ENCODE results near the gene PPM1L.

Gene PPM1L

DNA sequence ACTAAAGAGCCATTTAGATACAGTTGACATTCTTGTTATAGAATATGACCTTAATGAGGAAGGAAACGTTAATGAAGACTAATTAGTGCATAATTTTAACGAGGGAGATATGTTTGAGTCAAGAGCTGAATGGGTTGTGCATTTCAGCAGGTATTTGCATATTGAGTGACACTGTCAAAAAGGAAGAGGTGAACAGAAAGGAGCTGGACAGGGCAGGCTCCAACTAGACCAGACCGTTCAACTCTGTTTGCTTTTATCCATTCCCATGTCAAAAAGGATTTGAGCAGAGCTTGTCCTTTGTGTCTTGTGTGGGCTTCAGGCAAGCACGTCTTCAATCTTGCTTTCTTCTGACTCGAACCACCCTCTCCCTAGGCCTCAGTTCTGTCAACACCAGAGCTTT lies 308.4 kb downstream of the PPM1L start:
- no peaks in the 10 kb centered on the region for H3K36me3 ChIP-seq (ENCODE audit: insufficient read depth, low read length)
- H3K9me3 ChIP-seq (ENCODE audit: low read length): no peaks in the 10 kb centered on the region
- no peaks in the 10 kb centered on the region for H3K4me1 ChIP-seq (ENCODE audit: insufficient read depth, low read length)
- H3K27me3 ChIP-seq (ENCODE audit: control insufficient read depth in 1 of 2, insufficient read depth in 2 of 2, low read length in 2 of 2): no peaks in the 10 kb centered on the region
- H3K4me3 ChIP-seq (ENCODE audit: low read depth in 1 of 2, low read length in 2 of 2): no peak overlapping the region
- H3K9ac ChIP-seq (ENCODE audit: low read length): no peak overlapping the region
- H3K27ac ChIP-seq (ENCODE audit: low read depth, low read length): no peak overlapping the region

- Histone ChIP-seq H3K9ac (ENCODE audit: low read length) (no peak overlapping the region), H3K27ac (ENCODE audit: low read depth, low read length) (no peak overlapping the region), H3K27me3 (ENCODE audit: control insufficient read depth in 1 of 2, insufficient read depth in 2 of 2, low read length in 2 of 2) (no peaks in the 10 kb centered on the region), H3K4me1 (ENCODE audit: insufficient read depth, low read length) (no peaks in the 10 kb centered on the region), H3K4me3 (ENCODE audit: low read depth in 1 of 2, low read length in 2 of 2) (no peak overlapping the region), H3K36me3 (ENCODE audit: insufficient read depth, low read length) (no peaks in the 10 kb centered on the region), H3K9me3 (ENCODE audit: low read length) (no peaks in the 10 kb centered on the region)
These were observed 310.9 kb downstream of the PPM1L start for GRCh38 chr3:161066930-161067329.

GRCh38 chr3:161067335-161067734 lies 311.3 kb downstream of the PPM1L start:
- Histone ChIP-seq H3K36me3 (ENCODE audit: insufficient read depth, low read length) (no peaks in the 10 kb centered on the region), H3K4me3 (ENCODE audit: low read depth in 1 of 2, low read length in 2 of 2) (no peak overlapping the region), H3K27me3 (ENCODE audit: control insufficient read depth in 1 of 2, insufficient read depth in 2 of 2, low read length in 2 of 2) (no peaks in the 10 kb centered on the region), H3K9me3 (ENCODE audit: low read length) (no peaks in the 10 kb centered on the region), H3K27ac (ENCODE audit: low read depth, low read length) (no peak overlapping the region), H3K9ac (ENCODE audit: low read length) (no peak overlapping the region), H3K4me1 (ENCODE audit: insufficient read depth, low read length) (no peaks in the 10 kb centered on the region)

- H3K9ac ChIP-seq (ENCODE audit: low read length): no peak overlapping the region
These were observed 313.6 kb downstream of the PPM1L start for GRCh38 chr3:161069511-161070251.

GRCh38 chr3:161070252-161070930 lies 314.4 kb downstream of the PPM1L start:
- Histone ChIP-seq H3K27me3 (ENCODE audit: control insufficient read depth in 1 of 2, insufficient read depth in 2 of 2, low read length in 2 of 2) (no peaks in the 10 kb centered on the region), H3K4me3 (ENCODE audit: low read depth in 1 of 2, low read length in 2 of 2) (no peak overlapping the region), H3K4me1 (ENCODE audit: insufficient read depth, low read length) (no peaks in the 10 kb centered on the region), H3K9ac (ENCODE audit: low read length) (no peak overlapping the region), H3K9me3 (ENCODE audit: low read length) (no peaks in the 10 kb centered on the region), H3K27ac (ENCODE audit: low read depth, low read length) (no peak overlapping the region), H3K36me3 (ENCODE audit: insufficient read depth, low read length) (no peaks in the 10 kb centered on the region)

More at GRCh38 chr3:161069511-161070251, 313.6 kb downstream of the PPM1L start:
- no peaks in the 10 kb centered on the region for H3K36me3 ChIP-seq (ENCODE audit: insufficient read depth, low read length)
- H3K4me3 ChIP-seq (ENCODE audit: low read depth in 1 of 2, low read length in 2 of 2): no peak overlapping the region
- H3K4me1 ChIP-seq (ENCODE audit: insufficient read depth, low read length): no peaks in the 10 kb centered on the region
- no peaks in the 10 kb centered on the region for H3K27me3 ChIP-seq (ENCODE audit: control insufficient read depth in 1 of 2, insufficient read depth in 2 of 2, low read length in 2 of 2)
- H3K27ac ChIP-seq (ENCODE audit: low read depth, low read length): no peak overlapping the region
- no peaks in the 10 kb centered on the region for H3K9me3 ChIP-seq (ENCODE audit: low read length)

DNA sequence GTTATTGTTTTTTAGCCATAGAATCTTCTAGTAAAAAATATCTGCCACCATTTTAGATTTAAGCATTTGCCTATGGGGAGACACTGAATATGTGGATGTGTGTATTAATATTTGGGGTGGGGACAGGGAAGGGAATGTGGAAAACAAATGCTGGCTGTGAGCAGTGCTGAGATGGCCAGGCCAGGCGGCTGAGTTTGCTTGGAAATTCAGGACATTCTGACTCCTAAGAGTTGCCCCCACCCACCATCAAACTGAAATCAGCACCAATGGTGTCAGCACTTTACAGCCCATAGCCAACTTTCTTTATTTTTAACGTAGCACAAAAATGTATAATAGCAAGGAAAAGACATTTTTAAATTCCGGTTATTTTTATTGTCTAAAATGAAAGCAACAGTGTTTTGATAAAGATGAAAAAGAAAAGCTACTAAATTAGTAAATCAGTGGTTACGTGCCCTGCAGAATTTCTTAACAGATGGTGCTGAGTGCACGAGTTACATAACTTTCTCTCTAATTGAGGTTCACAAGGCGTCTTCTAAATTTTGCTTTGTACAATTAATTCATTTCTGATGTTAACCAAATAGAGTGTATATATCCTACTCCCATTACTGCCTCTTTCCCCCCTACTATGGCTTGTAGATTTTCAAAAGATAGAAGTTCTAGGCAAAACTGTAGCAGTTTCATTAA lies 315.1 kb downstream of the PPM1L start:
- no peaks in the 10 kb centered on the region for H3K9me3 ChIP-seq (ENCODE audit: low read length)
- no peaks in the 10 kb centered on the region for H3K27me3 ChIP-seq (ENCODE audit: control insufficient read depth in 1 of 2, insufficient read depth in 2 of 2, low read length in 2 of 2)
- no peak overlapping the region for H3K4me3 ChIP-seq (ENCODE audit: low read depth in 1 of 2, low read length in 2 of 2)
- H3K27ac ChIP-seq (ENCODE audit: low read depth, low read length): no peak overlapping the region
- H3K4me1 ChIP-seq (ENCODE audit: insufficient read depth, low read length): no peaks in the 10 kb centered on the region
- no peaks in the 10 kb centered on the region for H3K36me3 ChIP-seq (ENCODE audit: insufficient read depth, low read length)
- no peak overlapping the region for H3K9ac ChIP-seq (ENCODE audit: low read length)

DNA sequence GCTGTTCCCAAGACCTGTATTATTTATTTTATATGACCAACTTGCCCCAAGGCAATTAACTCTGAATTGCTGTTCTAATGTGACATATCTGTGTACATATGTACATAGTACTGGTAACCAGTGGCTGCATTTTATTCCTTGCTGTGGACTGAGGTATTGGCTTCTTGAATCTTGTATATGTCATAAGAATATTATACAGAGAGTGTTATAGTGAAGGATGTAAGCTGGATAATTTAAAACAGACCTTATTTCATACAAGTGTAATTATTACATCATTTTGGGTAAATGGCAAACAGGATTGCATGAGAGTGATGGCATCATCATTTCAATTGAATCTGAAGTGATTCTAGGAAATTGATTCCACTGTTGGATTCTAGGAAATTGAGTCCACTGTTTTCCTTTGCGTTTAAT lies 316.2 kb downstream of the PPM1L start:
- H3K27me3 ChIP-seq (ENCODE audit: control insufficient read depth in 1 of 2, insufficient read depth in 2 of 2, low read length in 2 of 2): no peaks in the 10 kb centered on the region
- no peak overlapping the region for H3K9ac ChIP-seq (ENCODE audit: low read length)
- H3K9me3 ChIP-seq (ENCODE audit: low read length): no peaks in the 10 kb centered on the region
- no peak overlapping the region for H3K4me3 ChIP-seq (ENCODE audit: low read depth in 1 of 2, low read length in 2 of 2)
- no peaks in the 10 kb centered on the region for H3K4me1 ChIP-seq (ENCODE audit: insufficient read depth, low read length)
- H3K36me3 ChIP-seq (ENCODE audit: insufficient read depth, low read length): no peaks in the 10 kb centered on the region
- no peak overlapping the region for H3K27ac ChIP-seq (ENCODE audit: low read depth, low read length)

- H3K9me3 ChIP-seq (ENCODE audit: low read length): no peaks in the 10 kb centered on the region
- H3K27ac ChIP-seq (ENCODE audit: low read depth, low read length): no peak overlapping the region
- no peak overlapping the region for H3K4me3 ChIP-seq (ENCODE audit: low read depth in 1 of 2, low read length in 2 of 2)
- H3K4me1 ChIP-seq (ENCODE audit: insufficient read depth, low read length): no peaks in the 10 kb centered on the region
- no peaks in the 10 kb centered on the region for H3K36me3 ChIP-seq (ENCODE audit: insufficient read depth, low read length)
- no peak overlapping the region for H3K9ac ChIP-seq (ENCODE audit: low read length)
- no peaks in the 10 kb centered on the region for H3K27me3 ChIP-seq (ENCODE audit: control insufficient read depth in 1 of 2, insufficient read depth in 2 of 2, low read length in 2 of 2)
These were observed 316.7 kb downstream of the PPM1L start for GRCh38 chr3:161072751-161073150.

DNA sequence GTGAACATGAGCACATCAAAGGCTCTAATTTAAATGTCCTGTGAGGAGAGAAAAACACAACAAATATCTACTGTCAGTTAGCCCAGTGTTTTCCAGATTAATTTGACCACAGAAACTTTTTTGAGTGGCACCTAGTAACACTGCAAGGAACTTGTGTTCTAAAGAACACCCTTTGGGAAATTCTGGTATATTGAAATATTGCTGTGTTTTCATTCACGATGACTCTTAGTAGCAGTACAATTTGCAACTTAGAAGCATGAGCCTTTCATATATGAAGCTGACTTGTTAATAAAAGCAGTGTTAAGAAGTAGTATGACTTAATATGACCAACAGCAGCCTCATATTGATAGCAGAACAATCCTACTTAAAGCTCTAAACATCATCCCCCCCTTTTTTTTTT lies 317.1 kb downstream of the PPM1L start:
- no peaks in the 10 kb centered on the region for H3K36me3 ChIP-seq (ENCODE audit: insufficient read depth, low read length)
- H3K9me3 ChIP-seq (ENCODE audit: low read length): no peaks in the 10 kb centered on the region
- no peaks in the 10 kb centered on the region for H3K27me3 ChIP-seq (ENCODE audit: control insufficient read depth in 1 of 2, insufficient read depth in 2 of 2, low read length in 2 of 2)
- H3K4me3 ChIP-seq (ENCODE audit: low read depth in 1 of 2, low read length in 2 of 2): no peak overlapping the region
- H3K27ac ChIP-seq (ENCODE audit: low read depth, low read length): no peak overlapping the region
- H3K9ac ChIP-seq (ENCODE audit: low read length): no peak overlapping the region
- no peaks in the 10 kb centered on the region for H3K4me1 ChIP-seq (ENCODE audit: insufficient read depth, low read length)

DNA sequence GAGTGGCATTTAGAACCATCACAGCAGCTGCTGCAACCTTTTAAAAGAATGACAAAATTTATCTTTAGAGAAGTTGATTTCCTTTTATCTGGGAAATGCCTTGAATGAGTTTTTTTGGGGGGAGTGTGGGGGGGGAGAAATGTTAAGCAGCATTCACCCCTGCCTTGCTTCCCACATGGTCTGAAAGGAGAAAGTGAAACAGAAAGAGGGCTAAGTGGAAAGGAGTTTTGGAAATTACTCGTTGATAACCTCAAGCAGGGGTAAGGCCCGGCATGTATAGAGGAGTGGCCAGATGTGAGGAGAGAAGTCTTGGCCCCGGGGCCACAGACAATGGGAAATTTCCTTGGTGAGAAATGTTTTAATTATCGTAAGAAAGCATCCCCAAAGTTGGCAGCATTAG lies 325.6 kb downstream of the PPM1L start:
- Histone ChIP-seq H3K27me3 (ENCODE audit: control insufficient read depth in 1 of 2, insufficient read depth in 2 of 2, low read length in 2 of 2) (no peaks in the 10 kb centered on the region), H3K27ac (ENCODE audit: low read depth, low read length) (no peak overlapping the region), H3K4me1 (ENCODE audit: insufficient read depth, low read length) (no peaks in the 10 kb centered on the region), H3K4me3 (ENCODE audit: low read depth in 1 of 2, low read length in 2 of 2) (no peak overlapping the region), H3K9me3 (ENCODE audit: low read length) (no peaks in the 10 kb centered on the region), H3K36me3 (ENCODE audit: insufficient read depth, low read length) (peaks cover 8% of the 10 kb centered on the region), H3K9ac (ENCODE audit: low read length) (no peak overlapping the region)

- H3K9ac ChIP-seq (ENCODE audit: low read length): no peak overlapping the region
- no peaks in the 10 kb centered on the region for H3K27me3 ChIP-seq (ENCODE audit: control insufficient read depth in 1 of 2, insufficient read depth in 2 of 2, low read length in 2 of 2)
- H3K4me1 ChIP-seq (ENCODE audit: insufficient read depth, low read length): no peaks in the 10 kb centered on the region
- peaks cover 8% of the 10 kb centered on the region for H3K36me3 ChIP-seq (ENCODE audit: insufficient read depth, low read length)
- no peak overlapping the region for H3K4me3 ChIP-seq (ENCODE audit: low read depth in 1 of 2, low read length in 2 of 2)
- no peaks in the 10 kb centered on the region for H3K9me3 ChIP-seq (ENCODE audit: low read length)
- no peak overlapping the region for H3K27ac ChIP-seq (ENCODE audit: low read depth, low read length)
These were observed 326.0 kb downstream of the PPM1L start for GRCh38 chr3:161082063-161082462.
